Tibial nerve (tissue), 4 donors: ENCODE measurements around the gene SRD5A3. TPM values are rescaled to one million over a fixed set of nuclear protein-coding genes. Genes with fewer than 3 reads are reported as not detected.

Experiments
- DNase-seq, 2 donors: peaks; one replicate each; pipeline ENCODE4 v3.0.0-alpha.2; 2019; ENCODE audit warnings: low spot score in 2 of 2
- H3K27ac ChIP-seq, 4 donors: fragments of 200-600 bp; sonication (generic) in 3 of 4; one replicate each; pipeline ENCODE4 v1.5.1; 2017 to 2019; ENCODE audit warnings: mild to moderate bottlenecking in 1 of 4
- H3K27me3 ChIP-seq, 2 donors: fragments of 200-600 bp; sonication (generic) in 1 of 2; one replicate each; pipeline versions ENCODE4 v1.5.1 to v1.6.0; 2017 to 2019
- H3K36me3 ChIP-seq, 3 donors: fragments of 200-600 bp; sonication (generic); one replicate each; pipeline ENCODE4 v1.5.1; 2018 to 2019
- H3K4me1 ChIP-seq, 4 donors: fragments of 200-600 bp; sonication (generic) in 3 of 4; one replicate each; pipeline ENCODE4 v1.5.1; 2017 to 2019
- H3K4me3 ChIP-seq, 4 donors: fragments of 200-600 bp; sonication (generic) in 3 of 4; one replicate each; pipeline ENCODE4 v1.5.1; 2017 to 2019; ENCODE audit warnings: mild to moderate bottlenecking in 1 of 4, moderate library complexity in 1 of 4
- H3K9me3 ChIP-seq, 4 donors: fragments of 200-600 bp; sonication (generic) in 3 of 4; one replicate each; pipeline ENCODE4 v1.5.1; 2017 to 2019
- CTCF ChIP-seq, 5 experiments: fragments of 200-600 bp in 3 of 5; fragments of 450-650 bp in 2 of 5; sonication (generic) in 3 of 5; IDR thresholded peaks; one replicate each; pipeline ENCODE4 v1.5.1; 2016 to 2019; ENCODE audit warnings: antibody characterized with exemption in 5 of 5, mild to moderate bottlenecking in 3 of 5, moderate library complexity in 2 of 5
- EP300 ChIP-seq, 2 donors: sonication (generic); formaldehyde crosslinking; IDR thresholded peaks; one replicate each; pipeline ENCODE4 v1.6.1; 2017; ENCODE audit warnings: antibody characterized with exemption in 2 of 2, mild to moderate bottlenecking in 1 of 2
- POLR2A ChIP-seq, 2 donors: fragments of 450-650 bp; IDR thresholded peaks; one replicate each; pipeline ENCODE4 v1.6.1; 2017; ENCODE audit warnings: antibody characterized with exemption in 2 of 2, mild to moderate bottlenecking in 2 of 2, moderate library complexity in 2 of 2
- WGBS, 2 donors: methylation state at CpG; one replicate each; pipeline ENCODE4 v1.1.5; 2018; 5-methylcytosine and 5-hydroxymethylcytosine counted together
- total RNA-seq, 4 donors: library from RNA; depleted of rRNA; stranded (reverse); fragments of >200 nt; gene quantifications; one replicate each; pipeline ENCODE4 v1.1.0, GENCODE V29; 2016

The SRD5A3 gene
- total RNA-seq, 4 donors from 2014 or later = 9.0 to 16.1 (median 12.2) TPM

GRCh38 chr4:55323375-55323774 lies 22.7 kb upstream of the SRD5A3 start:
- no peaks in the 10 kb centered on the region for H3K36me3 ChIP-seq
- H3K4me1 ChIP-seq = peaks cover 0 to 11% (median 0%) of the 10 kb centered on the region in 4 donors
- H3K27ac ChIP-seq = no peak overlapping the region
- no peak for DNase-seq
- no peak for TF ChIP-seq EP300 (IDR thresholded peaks at IDR 0.05)
- TF ChIP-seq POLR2A (IDR thresholded peaks at IDR 0.05) = no peak
- no peak for TF ChIP-seq CTCF (IDR thresholded peaks at IDR 0.05)
- H3K9me3 ChIP-seq = no peaks in the 10 kb centered on the region
- H3K4me3 ChIP-seq = no peak overlapping the region
- no peaks in the 10 kb centered on the region for H3K27me3 ChIP-seq

- no peak for DNase-seq
- Histone ChIP-seq H3K27ac (no peak overlapping the region), H3K4me3 (no peak overlapping the region), H3K9me3 (peaks cover 0 to 10% (median 0%) of the 10 kb centered on the region in 4 donors), H3K4me1 (no peaks in the 10 kb centered on the region), H3K36me3 (no peaks in the 10 kb centered on the region), H3K27me3 (no peaks in the 10 kb centered on the region)
- TF ChIP-seq EP300 (IDR thresholded peaks at IDR 0.05) (no peak), POLR2A (IDR thresholded peaks at IDR 0.05) (no peak)
These were observed 19.4 kb upstream of the SRD5A3 start for GRCh38 chr4:55326629-55327028.

- no peaks in the 10 kb centered on the region for H3K4me1 ChIP-seq
- TF ChIP-seq POLR2A (IDR thresholded peaks at IDR 0.05) (no peak), CTCF (IDR thresholded peaks at IDR 0.05) (no peak), EP300 (IDR thresholded peaks at IDR 0.05) (no peak)
- WGBS, 2 donors = 91 to 96% methylated on average over 2 of the region's 2 CpGs
- DNase-seq = no peak
- H3K27ac ChIP-seq = no peak overlapping the region
- H3K27me3 ChIP-seq = no peaks in the 10 kb centered on the region
- H3K9me3 ChIP-seq = peaks cover 0 to 10% (median 0%) of the 10 kb centered on the region in 4 donors
- no peak overlapping the region for H3K4me3 ChIP-seq
- H3K36me3 ChIP-seq = no peaks in the 10 kb centered on the region
These were observed 17.0 kb upstream of the SRD5A3 start for GRCh38 chr4:55329012-55329411.

- TF ChIP-seq EP300 (IDR thresholded peaks at IDR 0.05) = no peak
- no peak for TF ChIP-seq POLR2A (IDR thresholded peaks at IDR 0.05)
- TF ChIP-seq CTCF (IDR thresholded peaks at IDR 0.05) = no peak
- H3K27ac ChIP-seq = no peak overlapping the region
- no peaks in the 10 kb centered on the region for H3K27me3 ChIP-seq
- no peaks in the 10 kb centered on the region for H3K4me1 ChIP-seq
- DNase-seq = no peak
- peaks cover 0 to 10% (median 0%) of the 10 kb centered on the region in 4 donors for H3K9me3 ChIP-seq
- H3K36me3 ChIP-seq = no peaks in the 10 kb centered on the region
- WGBS, 2 donors = 71 to 72% methylated on average over 4 of the region's 4 CpGs
- H3K4me3 ChIP-seq = no peak overlapping the region
These were observed 15.8 kb upstream of the SRD5A3 start for GRCh38 chr4:55330241-55330640.

GRCh38 chr4:55336138-55337034 lies 9.7 kb upstream of the SRD5A3 start:
- Histone ChIP-seq H3K4me1 (no peaks in the 10 kb centered on the region), H3K9me3 (no peaks in the 10 kb centered on the region), H3K4me3 (no peak overlapping the region), H3K27me3 (peaks cover 0 to 4% of the 10 kb centered on the region in 2 donors), H3K27ac (no peak overlapping the region), H3K36me3 (no peaks in the 10 kb centered on the region)
- TF ChIP-seq EP300 (IDR thresholded peaks at IDR 0.05) = no peak
- TF ChIP-seq CTCF (IDR thresholded peaks at IDR 0.05) = no peak
- TF ChIP-seq POLR2A (IDR thresholded peaks at IDR 0.05) = no peak
- 81 to 83% methylated on average over 22 of the region's 22 CpGs for WGBS, 2 donors
- no peak for DNase-seq
